Mesendoderm (in vitro differentiated cells): ENCODE measurements around the gene DHDDS.

ENCODE experiments used
- DNase-seq: peaks from one replicate; pipeline ENCODE4 v3.0.0; 2013
- H2AK5ac ChIP-seq: 2 replicates; pipeline ENCODE4 v1.6.1; 2013; ENCODE audit warnings: low read length, inconsistent platforms
- H2BK120ac ChIP-seq: 2 replicates; pipeline ENCODE4 v1.6.1; 2013; ENCODE audit warnings: low read depth, mild to moderate bottlenecking, low read length, moderate library complexity, mixed read lengths
- H2BK15ac ChIP-seq: replicated peaks from 2 replicates; pipeline ENCODE4 v1.6.1; 2013; ENCODE audit warnings: low read depth, mild to moderate bottlenecking, moderate library complexity
- H2BK5ac ChIP-seq: 2 replicates; pipeline ENCODE4 v1.6.1; 2013; ENCODE audit warnings: low read length, inconsistent platforms
- H3K18ac ChIP-seq: 2 replicates; pipeline ENCODE4 v1.6.1; 2013; ENCODE audit warnings: mild to moderate bottlenecking, low read length, mixed read lengths
- H3K23ac ChIP-seq: one replicate; pipeline ENCODE4 v1.6.1; 2013; ENCODE audit warnings: low read length
- H3K27ac ChIP-seq: 2 replicates; pipeline ENCODE4 v1.5.1; 2013; ENCODE audit warnings: low read depth, mild to moderate bottlenecking, inconsistent platforms, low read length, moderate library complexity
- H3K27me3 ChIP-seq: 2 replicates; pipeline ENCODE4 v1.6.1; 2013; ENCODE audit warnings: low read length, control low read depth, mild to moderate bottlenecking, inconsistent platforms; ENCODE audit not compliant: insufficient read depth, poor library complexity
- H3K36me3 ChIP-seq: 2 replicates; pipeline ENCODE4 v1.6.1; 2013; ENCODE audit warnings: low read length, inconsistent platforms; ENCODE audit not compliant: control insufficient read depth, insufficient read depth
- H3K4ac ChIP-seq: one replicate; pipeline ENCODE4 v1.6.1; 2013; ENCODE audit warnings: low read depth, mild to moderate bottlenecking, low read length, moderate library complexity
- H3K4me1 ChIP-seq: 2 replicates; pipeline ENCODE4 v1.6.1; 2013; ENCODE audit warnings: low read depth, low read length, inconsistent platforms; ENCODE audit not compliant: control insufficient read depth
- H3K4me2 ChIP-seq: 2 replicates; pipeline ENCODE4 v1.6.1; 2013; ENCODE audit warnings: low read length
- H3K4me3 ChIP-seq: 2 replicates; pipeline ENCODE4 v1.5.1; 2013; ENCODE audit warnings: mild to moderate bottlenecking, low read length
- H3K56ac ChIP-seq: one replicate; pipeline ENCODE4 v1.6.1; 2013; ENCODE audit warnings: low read length
- H3K79me1 ChIP-seq: 2 replicates; pipeline ENCODE4 v1.6.1; 2013; ENCODE audit warnings: low read length, inconsistent platforms
- H3K79me2 ChIP-seq: 2 replicates; pipeline ENCODE4 v1.6.1; 2013; ENCODE audit warnings: mild to moderate bottlenecking, low read length; ENCODE audit not compliant: control insufficient read depth, insufficient read depth
- H3K9ac ChIP-seq: 2 replicates; pipeline ENCODE4 v1.6.1; 2013; ENCODE audit warnings: low read length, inconsistent platforms
- H4K5ac ChIP-seq: one replicate; pipeline ENCODE4 v1.6.1; 2013; ENCODE audit warnings: low read length
- H4K8ac ChIP-seq: one replicate; pipeline ENCODE4 v1.6.1; 2013; ENCODE audit warnings: low read depth, mild to moderate bottlenecking, control low read depth, low read length, moderate library complexity
- WGBS: extraction: QIAGEN DNeasy Blood & Tissue Kit; methylation state at CpG from one replicate; pipeline ENCODE4 v1.1.7; 2013; ENCODE audit warnings: low lambda C conversion rate, missing lambda C conversion rate; ENCODE audit not compliant: insufficient coverage; ENCODE audit errors: extremely low coverage; 5-methylcytosine and 5-hydroxymethylcytosine counted together

The DHDDS gene

DNA sequence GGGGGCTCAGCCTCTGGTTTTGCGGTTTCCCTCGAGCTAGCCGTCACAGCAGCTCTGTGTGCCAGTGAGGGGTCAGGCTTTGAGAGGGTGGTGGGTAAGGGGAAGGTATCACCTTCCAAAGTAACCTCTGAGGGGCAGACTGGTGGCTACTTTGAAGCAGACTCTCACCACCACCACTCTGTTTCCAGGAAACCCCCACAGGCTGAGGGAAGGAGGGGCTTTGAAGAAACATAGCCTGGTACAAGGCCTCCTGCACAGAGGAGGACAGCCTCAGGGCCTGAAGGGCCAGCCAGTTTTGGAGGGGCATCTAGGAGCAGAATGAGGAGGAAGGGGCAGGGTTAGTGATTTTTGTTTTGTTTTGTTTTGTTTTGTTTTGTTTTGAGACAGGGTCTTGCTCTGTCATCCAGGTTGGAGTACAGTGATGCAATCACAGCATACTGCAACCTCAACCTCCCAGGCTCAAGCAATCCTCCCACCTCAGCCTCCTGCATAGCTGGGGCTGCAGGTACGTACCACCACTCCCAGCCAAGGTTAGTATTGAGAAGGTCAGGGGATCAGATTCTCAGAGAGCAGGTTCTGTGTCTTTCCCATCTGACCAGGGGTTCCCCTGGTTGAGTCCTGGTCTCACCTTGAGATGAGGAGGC is 42.4 kb upstream of the DHDDS start:
- Histone ChIP-seq H3K56ac (peak overlapping the region; percentile 49), H3K4me1 (no peaks in the 10 kb centered on the region), H4K8ac (no peak overlapping the region), H2BK15ac (no peak overlapping the region), H3K27me3 (no peaks in the 10 kb centered on the region), H3K4me3 (no peak overlapping the region), H4K5ac (no peak overlapping the region), H3K79me2 (no peaks in the 10 kb centered on the region), H2AK5ac (no peak overlapping the region), H3K9ac (no peak overlapping the region), H2BK5ac (no peak overlapping the region), H3K18ac (no peak overlapping the region), H3K36me3 (no peaks in the 10 kb centered on the region), H3K23ac (no peak overlapping the region), H2BK120ac (no peak overlapping the region), H3K79me1 (no peaks in the 10 kb centered on the region), H3K27ac (no peak overlapping the region), H3K4me2 (no peak overlapping the region), H3K4ac (no peak overlapping the region)
- WGBS = no CpG with 5 or more reads among the region's 4 CpGs
- DNase-seq = no peak

DNA sequence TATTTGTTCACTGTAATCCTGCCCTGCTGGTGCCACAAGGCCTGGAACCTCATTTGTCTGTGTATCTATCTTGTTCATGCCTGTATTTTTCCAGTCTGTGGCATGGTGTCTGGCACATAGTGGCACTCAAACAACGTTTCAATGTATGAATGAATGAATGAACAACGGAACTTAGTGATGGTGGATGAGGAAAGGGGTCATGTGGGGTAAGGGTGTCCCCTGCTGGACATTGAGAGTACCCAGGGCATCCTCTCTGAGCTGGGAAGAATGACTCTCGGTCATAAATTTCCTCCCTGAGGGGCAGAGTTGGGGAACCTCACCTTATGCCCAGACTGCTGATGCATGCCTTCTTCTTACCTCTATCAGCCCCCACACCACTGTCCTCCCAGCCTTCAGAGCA is 40.7 kb upstream of the DHDDS start:
- no peak overlapping the region for H2BK120ac ChIP-seq
- no peak overlapping the region for H4K8ac ChIP-seq
- H3K79me1 ChIP-seq = no peaks in the 10 kb centered on the region
- H2BK15ac ChIP-seq = no peak overlapping the region
- H3K4me2 ChIP-seq = no peak overlapping the region
- DNase-seq = peak; percentile 75
- H2AK5ac ChIP-seq = no peak overlapping the region
- no peak overlapping the region for H3K9ac ChIP-seq
- no peak overlapping the region for H3K4ac ChIP-seq
- H3K36me3 ChIP-seq = no peaks in the 10 kb centered on the region
- no peak overlapping the region for H2BK5ac ChIP-seq
- no peak overlapping the region for H3K56ac ChIP-seq
- no peak overlapping the region for H3K18ac ChIP-seq
- no peak overlapping the region for H4K5ac ChIP-seq
- no peak overlapping the region for H3K23ac ChIP-seq
- H3K79me2 ChIP-seq = no peaks in the 10 kb centered on the region
- no peaks in the 10 kb centered on the region for H3K4me1 ChIP-seq
- H3K4me3 ChIP-seq = no peak overlapping the region
- no peaks in the 10 kb centered on the region for H3K27me3 ChIP-seq
- WGBS = no CpG with 5 or more reads among the region's 3 CpGs
- no peak overlapping the region for H3K27ac ChIP-seq

DNA sequence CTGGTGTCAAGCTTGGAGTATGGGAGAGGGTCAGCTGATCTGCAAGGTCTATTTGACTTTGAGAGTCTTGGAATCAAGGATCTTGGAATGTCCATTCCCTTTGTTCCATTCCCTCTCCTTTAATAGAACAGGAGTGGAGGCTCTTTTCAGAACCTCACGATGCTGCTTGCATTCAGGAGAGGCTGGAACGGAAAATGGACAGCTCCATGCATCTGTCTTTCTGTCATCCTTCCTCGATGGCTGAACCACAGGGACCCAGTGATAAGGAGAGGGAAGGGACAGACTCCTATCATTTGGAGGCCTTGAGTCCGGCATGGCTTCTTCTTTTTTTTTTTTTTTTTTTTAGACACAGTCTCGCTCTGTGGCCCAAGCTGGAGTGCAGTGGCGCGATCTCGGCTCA is 36.4 kb upstream of the DHDDS start:
- no peak overlapping the region for H3K56ac ChIP-seq
- H4K5ac ChIP-seq = no peak overlapping the region
- H3K79me1 ChIP-seq = no peaks in the 10 kb centered on the region
- WGBS = no CpG with 5 or more reads among the region's 8 CpGs
- no peaks in the 10 kb centered on the region for H3K79me2 ChIP-seq
- H3K4me3 ChIP-seq = no peak overlapping the region
- H3K4me1 ChIP-seq = no peaks in the 10 kb centered on the region
- no peak for DNase-seq
- H2BK120ac ChIP-seq = no peak overlapping the region
- H3K4ac ChIP-seq = no peak overlapping the region
- no peak overlapping the region for H2BK15ac ChIP-seq
- no peak overlapping the region for H4K8ac ChIP-seq
- H2AK5ac ChIP-seq = no peak overlapping the region
- H3K27ac ChIP-seq = no peak overlapping the region
- H3K36me3 ChIP-seq = no peaks in the 10 kb centered on the region
- H3K18ac ChIP-seq = no peak overlapping the region
- no peak overlapping the region for H3K9ac ChIP-seq
- no peak overlapping the region for H3K4me2 ChIP-seq
- H3K27me3 ChIP-seq = no peaks in the 10 kb centered on the region
- H2BK5ac ChIP-seq = no peak overlapping the region
- no peak overlapping the region for H3K23ac ChIP-seq

DNA sequence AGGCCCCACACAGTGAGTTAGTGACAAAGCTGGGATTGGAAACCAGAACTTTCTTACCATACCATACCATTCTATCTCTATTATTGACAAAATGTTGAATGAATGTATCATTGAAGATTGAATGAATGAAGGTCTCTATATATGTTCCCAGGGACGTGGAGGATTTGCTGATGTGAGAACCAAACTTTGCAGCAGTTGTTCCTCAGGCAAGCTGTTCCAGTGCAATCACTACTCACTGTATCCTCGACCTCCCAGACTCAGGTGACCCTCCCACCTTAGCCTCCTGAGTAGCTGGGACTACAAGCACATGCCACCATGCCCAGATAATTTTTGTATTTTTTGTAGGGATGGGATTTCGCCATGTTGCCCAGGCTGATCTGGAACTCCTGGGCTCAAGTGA is 33.1 kb upstream of the DHDDS start:
- no CpG with 5 or more reads among the region's 3 CpGs for WGBS
- Histone ChIP-seq H3K18ac (no peak overlapping the region), H3K79me2 (no peaks in the 10 kb centered on the region), H3K23ac (no peak overlapping the region), H3K27me3 (no peaks in the 10 kb centered on the region), H3K36me3 (no peaks in the 10 kb centered on the region), H2BK5ac (no peak overlapping the region), H3K79me1 (no peaks in the 10 kb centered on the region), H3K9ac (no peak overlapping the region), H3K27ac (no peak overlapping the region), H3K4me1 (no peaks in the 10 kb centered on the region), H2AK5ac (no peak overlapping the region), H4K8ac (no peak overlapping the region), H3K4me3 (no peak overlapping the region), H3K4me2 (no peak overlapping the region), H2BK15ac (no peak overlapping the region), H3K4ac (no peak overlapping the region), H2BK120ac (no peak overlapping the region), H3K56ac (no peak overlapping the region), H4K5ac (no peak overlapping the region)
- DNase-seq = no peak

DNA sequence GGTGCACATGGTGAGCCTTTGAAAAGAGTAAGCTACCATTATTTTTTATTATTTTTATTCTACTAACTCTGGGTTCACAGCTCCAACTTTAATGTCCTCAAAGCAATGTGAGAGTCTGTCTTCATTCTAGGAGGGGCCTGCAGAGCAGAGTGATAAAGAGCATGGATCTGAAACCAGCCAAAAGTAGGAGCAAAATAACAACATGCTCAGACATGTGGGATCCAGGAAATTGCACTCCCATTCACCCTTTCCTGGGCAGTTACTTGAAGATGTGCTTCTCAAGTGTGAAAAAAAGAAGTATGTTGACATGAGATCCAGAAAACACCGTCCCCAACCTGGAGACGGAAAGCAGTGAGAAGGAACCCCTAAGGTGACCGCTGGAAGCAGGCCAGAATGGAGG is 30.2 kb upstream of the DHDDS start:
- no peak overlapping the region for H3K9ac ChIP-seq
- no peak overlapping the region for H2BK5ac ChIP-seq
- no peak overlapping the region for H2BK15ac ChIP-seq
- H3K56ac ChIP-seq = no peak overlapping the region
- H3K4me3 ChIP-seq = no peak overlapping the region
- DNase-seq = no peak
- no peak overlapping the region for H3K4ac ChIP-seq
- no peak overlapping the region for H3K23ac ChIP-seq
- no CpG with 5 or more reads among the region's 3 CpGs for WGBS
- no peaks in the 10 kb centered on the region for H3K27me3 ChIP-seq
- no peak overlapping the region for H2BK120ac ChIP-seq
- H3K79me1 ChIP-seq = no peaks in the 10 kb centered on the region
- H3K4me2 ChIP-seq = no peak overlapping the region
- no peaks in the 10 kb centered on the region for H3K36me3 ChIP-seq
- H3K79me2 ChIP-seq = no peaks in the 10 kb centered on the region
- H3K4me1 ChIP-seq = no peaks in the 10 kb centered on the region
- H4K8ac ChIP-seq = no peak overlapping the region
- no peak overlapping the region for H3K18ac ChIP-seq
- no peak overlapping the region for H2AK5ac ChIP-seq
- H3K27ac ChIP-seq = no peak overlapping the region
- H4K5ac ChIP-seq = no peak overlapping the region

DNA sequence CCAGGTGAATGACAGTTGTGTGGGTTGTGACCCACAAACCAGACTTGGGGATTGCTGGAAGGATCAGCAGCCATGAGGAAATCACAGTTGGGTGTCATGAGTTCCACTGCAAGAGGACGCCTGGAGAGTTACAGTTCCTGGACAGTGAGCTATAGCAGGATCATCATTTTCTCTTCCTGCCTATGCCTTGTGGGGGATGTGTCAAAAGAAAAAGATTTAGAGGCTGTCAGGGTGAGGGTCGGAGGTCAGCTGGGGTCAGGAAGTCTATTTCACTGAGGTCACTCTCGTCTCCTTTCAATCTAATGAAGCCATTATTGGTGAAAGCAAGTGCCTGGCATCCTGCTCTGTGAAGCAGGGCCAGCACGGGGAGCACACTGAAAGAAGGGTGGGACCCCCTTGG is 28.5 kb upstream of the DHDDS start:
- Histone ChIP-seq H3K36me3 (no peaks in the 10 kb centered on the region), H4K5ac (no peak overlapping the region), H3K4me3 (no peak overlapping the region), H3K27ac (no peak overlapping the region), H3K23ac (no peak overlapping the region), H3K79me2 (no peaks in the 10 kb centered on the region), H3K18ac (no peak overlapping the region), H3K4me1 (no peaks in the 10 kb centered on the region), H3K56ac (no peak overlapping the region), H4K8ac (no peak overlapping the region), H2BK15ac (no peak overlapping the region), H2BK120ac (no peak overlapping the region), H2AK5ac (no peak overlapping the region), H3K9ac (no peak overlapping the region), H3K27me3 (no peaks in the 10 kb centered on the region), H3K4me2 (no peak overlapping the region), H3K79me1 (no peaks in the 10 kb centered on the region), H2BK5ac (no peak overlapping the region), H3K4ac (no peak overlapping the region)
- no peak for DNase-seq
- WGBS = no CpG with 5 or more reads among the region's 4 CpGs
